ENCODE data around the gene YPEL1.
"Not testable (repeated sequence)": the region's sequence is repeated elsewhere in the genome, so short reads cannot be mapped to it uniquely, and the experiment has no call there.

YPEL1 gene

DNA sequence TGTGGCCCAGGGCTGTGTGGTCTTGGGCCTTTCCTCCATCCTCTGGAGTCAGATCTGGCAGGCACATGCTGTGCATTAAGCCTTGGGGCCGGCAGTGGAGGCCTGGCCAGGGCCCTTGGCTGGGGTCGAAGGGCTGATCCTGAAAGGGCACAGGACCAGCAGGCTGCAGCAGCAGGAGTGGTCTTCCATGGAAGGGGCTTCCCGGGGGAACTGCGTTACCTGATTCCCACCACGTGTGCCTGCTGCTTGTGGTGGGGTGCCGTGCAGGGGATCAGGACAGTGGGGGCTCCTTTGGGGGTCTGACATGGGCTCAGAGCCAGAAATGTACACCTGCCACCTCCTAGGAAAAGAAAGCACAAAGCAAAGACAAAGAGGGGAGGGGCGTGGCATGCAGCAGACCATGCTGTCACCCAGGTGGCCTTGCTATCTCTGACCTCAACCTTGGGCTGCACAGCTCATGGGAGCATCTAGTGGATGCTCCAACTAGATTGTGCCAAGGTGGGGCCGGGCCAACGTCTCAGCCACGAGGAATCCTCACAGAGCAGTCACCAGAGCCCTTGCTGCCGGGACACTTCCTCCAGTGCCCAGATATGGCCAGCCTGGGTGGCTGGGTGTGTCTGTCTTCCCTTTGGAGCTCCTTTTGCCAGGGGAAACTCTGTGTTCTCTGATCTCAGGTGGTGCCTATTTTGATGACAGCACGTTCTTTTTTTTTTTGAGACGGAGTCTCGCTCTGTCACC lies 17.9 kb upstream of the YPEL1 start:
- no peak overlapping the region for H3K4me3 ChIP-seq (ENCODE audit: low read depth, low read length)
- DNase-seq (ENCODE audit: low read depth): no peak
- TF ChIP-seq, protein P1, sequence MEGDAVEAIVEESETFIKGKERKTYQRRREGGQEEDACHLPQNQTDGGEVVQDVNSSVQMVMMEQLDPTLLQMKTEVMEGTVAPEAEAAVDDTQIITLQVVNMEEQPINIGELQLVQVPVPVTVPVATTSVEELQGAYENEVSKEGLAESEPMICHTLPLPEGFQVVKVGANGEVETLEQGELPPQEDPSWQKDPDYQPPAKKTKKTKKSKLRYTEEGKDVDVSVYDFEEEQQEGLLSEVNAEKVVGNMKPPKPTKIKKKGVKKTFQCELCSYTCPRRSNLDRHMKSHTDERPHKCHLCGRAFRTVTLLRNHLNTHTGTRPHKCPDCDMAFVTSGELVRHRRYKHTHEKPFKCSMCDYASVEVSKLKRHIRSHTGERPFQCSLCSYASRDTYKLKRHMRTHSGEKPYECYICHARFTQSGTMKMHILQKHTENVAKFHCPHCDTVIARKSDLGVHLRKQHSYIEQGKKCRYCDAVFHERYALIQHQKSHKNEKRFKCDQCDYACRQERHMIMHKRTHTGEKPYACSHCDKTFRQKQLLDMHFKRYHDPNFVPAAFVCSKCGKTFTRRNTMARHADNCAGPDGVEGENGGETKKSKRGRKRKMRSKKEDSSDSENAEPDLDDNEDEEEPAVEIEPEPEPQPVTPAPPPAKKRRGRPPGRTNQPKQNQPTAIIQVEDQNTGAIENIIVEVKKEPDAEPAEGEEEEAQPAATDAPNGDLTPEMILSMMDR (IDR thresholded peaks at IDR 0.05; ENCODE audit: control insufficient read depth, extremely low read depth, insufficient read depth): no peak

DNA sequence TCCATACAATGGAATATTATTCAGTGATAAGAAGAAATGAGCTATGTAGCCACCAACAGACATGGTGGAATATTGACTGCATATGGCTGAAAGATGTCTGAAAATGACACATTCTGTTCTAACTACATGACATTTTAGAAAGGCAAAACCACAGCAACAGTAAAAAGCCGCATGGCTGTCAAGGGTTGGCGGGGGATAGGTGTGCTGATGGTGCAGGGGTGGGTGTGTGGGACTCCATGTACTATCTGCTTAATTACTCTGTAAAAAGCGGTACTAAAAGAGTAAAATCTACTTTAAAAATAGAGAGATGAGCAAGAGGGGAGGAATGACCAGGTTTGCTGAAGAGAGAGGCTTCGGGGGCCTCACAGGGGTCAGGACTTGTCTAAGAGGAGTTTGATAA lies 16.7 kb upstream of the YPEL1 start:
- TF ChIP-seq, protein P1 (IDR thresholded peaks at IDR 0.05; ENCODE audit: control insufficient read depth, extremely low read depth, insufficient read depth): no peak
- no peak for DNase-seq (ENCODE audit: low read depth)
- H3K4me3 ChIP-seq (ENCODE audit: low read depth, low read length): no peak overlapping the region

DNA sequence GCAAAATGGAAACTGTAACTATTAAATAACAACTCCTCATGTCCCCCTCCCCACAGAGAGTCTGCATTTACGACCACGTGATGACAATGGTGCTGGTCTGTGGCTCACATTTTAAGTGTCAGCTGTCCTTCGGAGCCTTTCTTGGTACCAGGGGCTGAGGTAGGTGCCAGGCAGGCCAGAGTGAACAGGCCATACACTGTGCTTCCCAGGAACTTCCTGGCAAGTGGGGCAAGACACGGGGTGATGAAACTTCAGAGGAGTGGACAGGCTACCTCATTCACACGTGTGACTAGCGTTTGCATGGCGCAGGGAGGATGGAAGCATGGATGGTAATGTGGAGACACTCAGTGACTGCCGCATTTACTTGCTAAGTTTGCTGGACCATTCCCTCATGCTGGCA lies 10.4 kb upstream of the YPEL1 start:
- TF ChIP-seq, protein P1 (IDR thresholded peaks at IDR 0.05; ENCODE audit: control insufficient read depth, extremely low read depth, insufficient read depth): no peak
- H3K4me3 ChIP-seq (ENCODE audit: low read depth, low read length): no peak overlapping the region
- DNase-seq (ENCODE audit: low read depth): no peak

DNA sequence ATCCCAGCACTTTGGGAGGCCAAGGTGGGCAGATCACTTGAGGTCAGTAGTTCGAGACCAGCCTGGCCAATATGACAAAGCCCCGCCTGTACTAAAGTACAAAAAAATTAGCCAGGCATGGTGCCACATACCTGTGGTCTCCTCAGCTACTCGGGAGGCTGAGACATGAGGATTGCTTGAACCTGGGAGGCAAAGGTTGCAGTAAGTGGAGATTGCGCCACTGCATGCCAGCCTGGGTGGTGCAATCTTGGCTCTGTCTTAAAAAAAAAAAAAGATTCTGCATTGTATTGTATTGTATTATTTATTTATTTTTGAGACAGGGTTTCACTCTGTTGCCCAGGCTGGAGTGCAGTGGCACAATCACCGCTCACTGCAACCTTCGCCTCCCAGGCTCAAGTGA lies 9.3 kb upstream of the YPEL1 start:
- not testable (repeated sequence) for DNase-seq (ENCODE audit: low read depth); H3K4me3 ChIP-seq (ENCODE audit: low read depth, low read length)

DNA sequence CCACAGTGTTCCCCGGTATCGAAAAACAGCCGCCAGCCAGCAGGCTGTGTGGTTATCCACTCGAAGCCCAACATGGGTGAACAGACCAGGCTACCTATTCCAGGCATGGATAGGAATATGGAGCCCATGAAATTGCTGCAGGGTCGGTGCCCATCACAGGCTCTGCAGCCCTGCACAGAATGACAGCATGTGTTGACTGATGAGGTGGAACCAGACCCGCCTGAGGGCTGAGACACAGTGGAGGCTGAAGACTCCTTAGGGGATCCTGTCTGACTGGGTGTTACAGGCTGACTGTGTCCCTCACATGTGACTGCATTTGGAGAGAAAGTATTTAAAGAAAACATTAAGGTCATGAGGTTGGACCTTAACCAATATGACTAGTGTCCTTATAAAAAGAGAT lies 6.2 kb upstream of the YPEL1 start:
- H3K4me3 ChIP-seq (ENCODE audit: low read depth, low read length): no peak overlapping the region
- no peak for DNase-seq (ENCODE audit: low read depth)
- TF ChIP-seq, protein P1 (IDR thresholded peaks at IDR 0.05; ENCODE audit: control insufficient read depth, extremely low read depth, insufficient read depth): no peak

DNA sequence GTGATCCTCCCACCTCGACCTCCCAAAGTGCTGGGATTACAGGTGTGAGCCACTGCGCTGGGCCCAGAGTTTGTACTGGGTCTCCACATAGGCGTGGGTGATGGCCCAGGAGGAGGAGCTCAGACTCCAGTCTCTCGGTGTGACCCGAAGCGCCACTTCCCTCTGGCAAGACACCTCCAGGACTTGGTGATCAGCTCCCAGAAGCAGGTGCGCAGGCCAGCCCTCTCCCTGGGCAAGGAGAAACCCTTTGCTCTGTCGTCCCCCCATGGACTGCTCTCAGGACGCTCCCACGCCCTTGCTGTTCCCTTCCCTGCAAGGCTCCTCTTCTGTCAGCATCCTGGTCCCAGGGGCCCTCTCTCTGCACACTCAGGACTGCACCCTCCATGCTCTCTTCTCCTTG lies 5.5 kb upstream of the YPEL1 start:
- no peak for DNase-seq (ENCODE audit: low read depth)
- H3K4me3 ChIP-seq (ENCODE audit: low read depth, low read length): no peak overlapping the region
- TF ChIP-seq, protein P1 (IDR thresholded peaks at IDR 0.05; ENCODE audit: control insufficient read depth, extremely low read depth, insufficient read depth): no peak

DNA sequence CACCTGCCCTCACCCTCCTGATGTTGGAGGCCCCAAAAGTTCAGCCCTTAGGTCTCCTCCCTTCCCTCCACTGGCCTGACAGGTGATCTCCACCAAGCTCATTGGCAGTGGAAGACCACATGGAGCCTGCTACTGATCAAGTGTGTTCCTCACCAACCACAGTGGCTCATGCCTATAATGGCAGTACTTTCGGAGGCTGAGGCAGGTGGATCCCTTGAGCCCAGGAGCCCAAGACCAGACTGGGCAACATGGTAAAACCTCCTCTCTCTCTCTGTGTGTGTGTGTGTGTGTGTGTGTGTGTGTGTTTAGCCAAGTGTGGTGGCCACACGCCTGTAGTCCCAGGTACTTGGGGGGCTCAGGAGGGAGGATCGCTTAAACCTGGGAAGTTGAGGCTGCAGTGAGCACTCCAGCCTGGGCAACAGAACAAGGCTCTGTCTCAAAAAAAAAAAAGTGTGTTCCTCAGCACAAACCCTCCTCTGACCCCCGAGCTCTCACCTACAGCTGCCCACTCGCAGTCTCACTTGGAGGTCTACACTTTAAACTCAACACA lies 4.3 kb upstream of the YPEL1 start:
- DNase-seq (ENCODE audit: low read depth): no peak
- no peak overlapping the region for H3K4me3 ChIP-seq (ENCODE audit: low read depth, low read length)
- TF ChIP-seq, protein P1 (IDR thresholded peaks at IDR 0.05; ENCODE audit: control insufficient read depth, extremely low read depth, insufficient read depth): no peak

All from LNCaP clone FGC (cell line).